Activated CD8-positive, alpha-beta T cell treated with anti-CD3 and anti-CD28 coated beads, Interleukin-2, amount 10 ng/mL, durations not matched to agents 7 days and 5 days (primary cell): ENCODE results near the gene TFAP2A. TPM values are rescaled to one million over a fixed set of nuclear protein-coding genes. Genes with fewer than 3 reads are reported as not detected.

Experiments
- ATAC-seq: fragments of 150-1000 bp; cut with Tn5 transposase; one replicate; pipeline ENCODE4 v1.10.0; 2021; ENCODE audit warnings: moderate library complexity
- CTCF ChIA-PET: fragments of 350-600 bp; sonication (Branson Sonifier 250); formaldehyde crosslinking; loops from one replicate; lab custom pipeline; 2021; ENCODE audit warnings: antibody characterized with exemption; lab: Charles Lee
- POLR2A ChIA-PET: fragments of 350-600 bp; sonication (Branson Sonifier 250); formaldehyde crosslinking; loops from one replicate; lab custom pipeline; 2021; ENCODE audit warnings: antibody characterized with exemption; lab: Charles Lee
- DNase-seq: peaks from one replicate; pipeline ENCODE4 v3.0.0-alpha.2; 2020
- H3K27ac Mint-ChIP-seq: one replicate; pipeline ENCODE4 v1.8.0; 2021; ENCODE audit warnings: mild to moderate bottlenecking, mixed read lengths
- H3K27me3 Mint-ChIP-seq: one replicate; pipeline ENCODE4 v1.8.0; 2021; ENCODE audit warnings: low read depth, mixed read lengths
- H3K36me3 Mint-ChIP-seq: one replicate; pipeline ENCODE4 v1.8.0; 2021; ENCODE audit warnings: low read depth, mixed read lengths
- H3K4me1 Mint-ChIP-seq: one replicate; pipeline ENCODE4 v1.8.0; 2021; ENCODE audit warnings: low read depth, mixed read lengths
- H3K4me3 Mint-ChIP-seq: one replicate; pipeline ENCODE4 v1.8.0; 2021; ENCODE audit warnings: mild to moderate bottlenecking, mixed read lengths
- H3K9me3 Mint-ChIP-seq: one replicate; pipeline ENCODE4 v1.8.0; 2022; ENCODE audit warnings: mixed read lengths; ENCODE audit not compliant: insufficient read depth
- total RNA-seq, 2 experiments: library from RNA; stranded (reverse); gene quantifications; one replicate each; pipeline ENCODE4 v1.2.3, GENCODE V29; 2021

The TFAP2A gene
- total RNA-seq, 2 experiments from 2014 or later: not detected

DNA sequence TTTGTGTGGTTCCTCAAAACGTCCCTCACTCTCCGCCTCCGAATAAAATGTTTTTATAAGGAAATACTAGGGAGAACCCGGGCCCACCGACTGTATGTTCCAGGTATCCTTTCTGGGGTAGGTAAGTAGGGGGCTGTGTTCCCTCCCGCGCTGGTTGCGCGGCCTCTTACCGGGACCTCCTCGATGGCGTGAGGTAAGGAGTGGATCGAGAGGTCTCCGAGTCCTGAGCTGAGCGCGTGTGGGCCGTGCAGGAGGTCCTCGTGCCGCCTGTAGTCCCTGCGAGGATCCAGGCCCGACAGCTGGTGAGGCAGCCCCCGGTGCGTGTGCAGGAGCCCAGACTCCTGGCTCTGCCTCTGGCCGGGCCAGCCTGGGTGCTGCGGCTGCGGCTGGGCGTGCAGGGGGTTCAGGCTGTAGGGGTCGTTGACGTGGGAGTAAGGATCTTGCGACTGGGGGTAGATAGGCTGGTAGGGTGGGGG, 5.1 kb downstream of the TFAP2A start:
- Mint-ChIP-seq H3K27ac (peak overlapping the region; percentile 55), H3K27me3 (peaks cover 82% of the 10 kb centered on the region), H3K36me3 (peaks cover 40% of the 10 kb centered on the region), H3K9me3 (peaks cover 7% of the 10 kb centered on the region), H3K4me1 (peaks cover 33% of the 10 kb centered on the region), H3K4me3 (no peak overlapping the region)
- no peak for ATAC-seq
- ChIA-PET CTCF (no interaction called here), POLR2A (no interaction called here)
- DNase-seq: no peak

DNA sequence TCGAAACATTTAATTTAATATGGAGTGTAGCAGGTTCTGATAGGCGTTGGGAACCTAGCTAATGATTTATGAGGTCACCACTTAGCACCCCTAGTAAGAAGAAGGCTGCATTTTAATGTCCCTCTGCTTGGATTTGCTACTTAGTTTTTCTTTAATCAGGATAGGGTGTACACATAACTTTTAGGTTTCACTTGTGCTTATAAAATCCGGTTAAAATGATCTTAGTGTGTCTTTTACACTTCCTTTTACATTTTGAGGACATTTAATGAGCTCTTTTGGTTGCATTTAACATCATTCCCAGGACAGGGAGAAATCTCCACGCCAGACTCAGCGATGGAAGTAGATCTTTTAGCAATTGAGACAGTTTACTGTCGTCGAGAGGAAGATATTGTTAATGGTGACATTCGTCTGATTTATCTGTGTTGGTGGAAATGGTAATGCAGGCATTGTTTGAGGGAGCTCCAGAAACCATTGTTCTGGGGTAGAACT, 5.6 kb downstream of the TFAP2A start:
- DNase-seq (no peak), ATAC-seq (no peak)
- Mint-ChIP-seq H3K27me3 (peaks cover 79% of the 10 kb centered on the region), H3K36me3 (peaks cover 41% of the 10 kb centered on the region), H3K27ac (no peak overlapping the region), H3K9me3 (peaks cover 7% of the 10 kb centered on the region), H3K4me1 (peaks cover 35% of the 10 kb centered on the region), H3K4me3 (no peak overlapping the region)
- POLR2A ChIA-PET: no interaction called here
- CTCF ChIA-PET: no interaction called here

DNA sequence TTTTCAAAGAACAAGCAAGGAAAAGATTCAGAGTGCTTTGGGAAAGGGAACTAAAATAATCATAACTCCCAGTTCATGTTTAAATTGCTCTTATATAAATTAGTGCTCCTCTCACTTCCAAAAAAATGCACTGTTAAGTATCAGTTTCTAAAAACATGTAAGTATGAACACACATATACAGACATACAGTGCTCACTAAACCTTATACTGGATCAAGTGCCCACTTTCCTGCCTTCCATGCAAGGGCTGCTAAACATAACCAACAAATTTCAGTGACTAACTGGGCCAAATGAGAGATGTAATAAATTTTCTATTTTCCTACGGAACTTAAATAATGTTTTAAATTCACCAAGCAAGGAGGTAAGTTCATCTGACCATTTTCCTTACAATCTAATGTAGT, 6.4 kb downstream of the TFAP2A start:
- ChIA-PET CTCF (no interaction called here), POLR2A (no interaction called here)
- Mint-ChIP-seq H3K27me3 (peaks cover 74% of the 10 kb centered on the region), H3K27ac (no peak overlapping the region), H3K36me3 (peaks cover 37% of the 10 kb centered on the region), H3K9me3 (peaks cover 7% of the 10 kb centered on the region), H3K4me1 (peaks cover 31% of the 10 kb centered on the region), H3K4me3 (no peak overlapping the region)
- no peak for ATAC-seq
- DNase-seq: no peak

DNA sequence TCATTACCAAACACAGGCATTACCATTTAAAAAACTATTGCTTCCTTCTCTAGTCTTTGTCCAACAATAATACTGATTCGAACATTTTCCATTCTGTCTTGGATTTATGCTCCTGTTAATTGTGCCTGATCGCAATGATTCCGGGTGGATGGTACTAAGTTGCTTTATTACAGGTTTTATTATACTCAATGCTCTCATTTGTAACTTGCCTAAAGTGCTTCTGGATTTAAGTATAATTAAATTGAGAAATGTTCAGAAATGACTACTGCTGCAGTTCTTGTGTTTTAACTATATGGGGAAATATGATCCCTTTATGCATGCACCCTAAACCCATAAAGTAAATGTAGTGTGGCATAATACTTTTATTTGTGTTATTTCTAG, 7.2 kb downstream of the TFAP2A start:
- ATAC-seq (no peak), DNase-seq (no peak)
- Mint-ChIP-seq H3K27me3 (peaks cover 70% of the 10 kb centered on the region), H3K36me3 (peaks cover 32% of the 10 kb centered on the region), H3K27ac (no peak overlapping the region), H3K4me3 (no peak overlapping the region), H3K9me3 (peaks cover 7% of the 10 kb centered on the region), H3K4me1 (peaks cover 29% of the 10 kb centered on the region)
- ChIA-PET POLR2A (no interaction called here), CTCF (no interaction called here)

DNA sequence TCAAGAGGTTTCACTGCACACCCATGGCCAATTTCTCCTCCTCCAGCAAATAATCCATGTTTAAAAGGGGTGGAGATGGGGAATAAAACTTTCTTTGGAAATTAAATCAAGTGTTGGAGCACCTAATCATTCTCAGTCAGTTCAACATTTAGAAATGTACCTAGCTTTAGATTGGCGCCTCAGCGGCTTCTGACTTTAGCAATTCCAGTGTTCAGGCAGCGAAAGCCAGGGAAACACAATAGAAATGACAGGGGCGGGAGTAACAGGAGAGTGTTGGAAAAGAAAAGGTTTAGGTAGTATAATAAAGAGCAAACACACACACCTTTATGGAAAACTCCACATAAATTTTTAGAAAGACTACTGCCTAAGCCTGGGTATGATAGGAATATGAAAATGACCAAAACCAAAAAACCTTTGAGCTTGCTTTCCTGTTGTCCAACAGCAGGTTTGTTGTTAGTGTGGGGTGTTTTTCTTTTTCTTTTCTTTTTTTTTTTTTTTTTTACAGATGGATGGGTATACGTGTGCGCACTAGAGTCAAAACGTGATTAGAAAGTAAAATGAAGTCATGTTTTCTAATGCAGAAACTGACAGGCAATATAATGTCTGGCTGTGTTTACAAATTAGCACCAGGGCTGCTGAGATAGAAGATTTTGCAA, 7.7 kb downstream of the TFAP2A start:
- ATAC-seq (no peak), DNase-seq (no peak)
- Mint-ChIP-seq H3K4me3 (no peak overlapping the region), H3K9me3 (peaks cover 7% of the 10 kb centered on the region), H3K27ac (no peak overlapping the region), H3K36me3 (peaks cover 32% of the 10 kb centered on the region), H3K27me3 (peaks cover 74% of the 10 kb centered on the region), H3K4me1 (peaks cover 28% of the 10 kb centered on the region)
- CTCF ChIA-PET: interaction anchor here (0.9 to 1.2 kb wide), 2 partner anchors 9 to 17 kb away, joined by 3 to 4 read pairs; no protein-coding TSS in a partner anchor
- POLR2A ChIA-PET: no interaction called here

DNA sequence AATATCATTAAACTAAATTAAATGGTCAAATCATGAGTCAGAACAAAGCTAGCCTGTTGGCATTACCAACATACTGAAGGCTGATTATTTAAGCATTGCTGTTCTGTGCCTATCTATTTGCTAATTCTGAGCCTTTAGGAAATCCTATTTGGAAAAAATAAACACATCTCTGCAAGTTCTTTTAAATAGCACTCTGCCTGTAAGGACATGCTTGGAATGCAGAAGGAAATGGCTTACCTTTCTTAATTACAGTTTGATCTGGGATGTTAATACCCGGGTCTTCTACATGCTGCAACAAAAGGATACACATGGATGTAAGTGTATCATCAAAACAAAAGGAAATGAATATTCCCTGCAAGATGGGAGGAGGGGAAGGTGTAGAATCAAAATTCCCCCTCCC, 8.3 kb downstream of the TFAP2A start:
- Mint-ChIP-seq H3K9me3 (peaks cover 11% of the 10 kb centered on the region), H3K36me3 (peaks cover 26% of the 10 kb centered on the region), H3K27me3 (peaks cover 74% of the 10 kb centered on the region), H3K27ac (no peak overlapping the region), H3K4me1 (peaks cover 23% of the 10 kb centered on the region), H3K4me3 (no peak overlapping the region)
- POLR2A ChIA-PET: no interaction called here
- no peak for ATAC-seq
- CTCF ChIA-PET: interaction anchor here (0.9 to 1.2 kb wide), 2 partner anchors 9 to 18 kb away, joined by 3 to 4 read pairs; no protein-coding TSS in a partner anchor
- no peak for DNase-seq

DNA sequence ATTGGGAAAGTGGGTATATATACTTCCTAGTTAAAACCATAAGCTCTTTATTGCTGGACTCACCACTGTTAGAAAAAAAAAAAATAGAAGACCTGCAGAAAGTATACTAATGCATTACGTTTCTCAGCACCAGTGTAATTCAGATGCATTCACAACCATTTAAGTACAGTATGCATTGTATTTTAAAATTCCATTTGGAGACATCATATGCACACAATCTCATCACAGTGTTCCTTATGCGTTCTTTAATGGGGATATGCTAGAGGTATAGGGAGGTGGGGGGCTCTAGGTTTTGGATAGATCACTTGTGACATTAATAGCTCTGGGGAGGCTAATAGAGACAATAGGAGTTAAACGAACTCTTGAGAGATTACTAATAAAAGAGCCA, 9.4 kb downstream of the TFAP2A start:
- POLR2A ChIA-PET: interaction anchor here (0.5 kb wide), 1 partner anchor 1180 kb away, joined by 3 read pairs; no protein-coding TSS in a partner anchor
- no peak for ATAC-seq
- Mint-ChIP-seq H3K27ac (no peak overlapping the region), H3K9me3 (peaks cover 12% of the 10 kb centered on the region), H3K4me1 (peaks cover 16% of the 10 kb centered on the region), H3K36me3 (peaks cover 22% of the 10 kb centered on the region), H3K4me3 (no peak overlapping the region), H3K27me3 (peaks cover 73% of the 10 kb centered on the region)
- CTCF ChIA-PET: interaction anchor here (0.6 kb wide), 1 partner anchor 9 kb away, joined by 3 read pairs; the partner anchor contains the start of gene TFAP2A
- DNase-seq: no peak

DNA sequence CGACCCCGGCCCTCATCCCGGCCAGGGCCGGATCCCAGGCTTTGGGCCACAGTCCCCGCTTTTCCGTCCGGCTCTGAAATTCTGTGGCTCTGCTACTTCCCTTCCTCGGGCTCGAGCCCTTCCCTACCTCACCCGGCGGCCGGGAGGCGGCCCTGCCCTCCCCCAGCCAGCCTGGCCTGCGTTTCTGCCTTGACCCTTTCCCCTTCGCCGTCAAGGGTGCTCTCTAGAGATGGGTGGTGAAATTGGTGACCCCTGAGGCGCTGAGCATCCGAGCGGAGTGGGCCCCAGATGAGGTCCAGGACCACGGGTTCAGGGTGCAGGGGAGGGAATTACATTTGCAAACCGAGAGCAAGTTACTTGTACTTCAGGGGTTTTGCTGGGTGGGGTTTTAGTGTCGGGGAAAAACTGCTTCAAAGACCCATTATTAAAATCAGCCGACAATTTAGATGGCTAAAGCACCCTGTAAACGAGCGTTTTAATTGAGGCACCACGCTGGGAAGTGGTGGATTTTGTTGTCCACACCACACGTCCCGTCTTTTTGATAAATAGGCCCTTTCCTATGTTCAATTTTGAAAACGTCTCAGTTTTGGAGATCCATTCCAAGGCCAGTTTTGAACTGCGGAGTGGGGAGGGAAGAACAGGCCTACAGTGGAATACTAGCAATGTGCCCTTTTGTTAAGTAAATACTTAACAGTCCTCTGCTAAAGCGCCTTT, 9.9 kb downstream of the TFAP2A start:
- Mint-ChIP-seq H3K27ac (peak overlapping the region; percentile 20), H3K36me3 (peaks cover 17% of the 10 kb centered on the region), H3K4me1 (peaks cover 13% of the 10 kb centered on the region), H3K27me3 (peaks cover 71% of the 10 kb centered on the region), H3K9me3 (peaks cover 12% of the 10 kb centered on the region), H3K4me3 (peak overlapping the region; percentile 74)
- ATAC-seq (peak; percentile 1), DNase-seq (no peak)
- ChIA-PET POLR2A (no interaction called here), CTCF (interaction anchor here (0.6 to 1.2 kb wide), 3 partner anchors 8 to 23 kb away, joined by 3 read pairs; partner anchors contain the start of gene TFAP2A)

DNA sequence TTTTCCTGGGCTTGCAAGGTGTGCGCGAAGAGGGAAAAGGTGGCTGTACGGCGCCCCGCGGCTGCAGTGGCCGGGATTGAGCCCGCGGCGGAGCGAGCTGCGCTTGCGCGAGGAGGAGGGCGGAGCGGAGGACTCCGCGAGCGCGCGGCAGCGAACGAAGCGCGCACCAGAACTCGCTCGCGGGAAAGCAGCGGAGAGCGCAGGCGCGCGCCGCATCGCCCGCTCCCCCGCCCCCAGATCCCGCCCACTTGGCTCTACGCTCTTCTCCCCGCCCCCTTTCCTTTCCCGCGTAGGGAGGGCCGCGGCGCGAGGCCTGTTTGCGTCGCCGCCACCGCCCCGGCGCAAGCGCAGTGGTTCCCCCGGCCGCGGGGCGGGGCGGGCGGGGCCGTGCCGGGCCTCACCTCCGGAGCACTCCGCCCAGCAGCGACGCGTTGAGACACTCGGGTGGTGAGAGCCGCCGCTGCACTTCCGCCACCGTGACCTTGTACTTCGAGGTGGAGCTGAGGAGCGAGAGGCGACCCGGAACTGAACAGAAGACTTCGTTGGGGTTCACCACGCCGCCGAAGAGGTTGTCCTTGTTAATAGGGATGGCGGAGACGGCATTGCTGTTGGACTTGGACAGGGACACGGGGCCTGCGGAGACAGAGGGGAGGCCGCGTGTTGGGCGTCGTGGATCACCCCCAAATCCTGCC, 10.6 kb downstream of the TFAP2A start:
- H3K27me3 Mint-ChIP-seq: peaks cover 68% of the 10 kb centered on the region
- H3K9me3 Mint-ChIP-seq: peaks cover 12% of the 10 kb centered on the region
- ChIA-PET CTCF (interaction anchor here (0.7 to 1.2 kb wide), 3 partner anchors 9 to 169 kb away, joined by 3 read pairs; no protein-coding TSS in a partner anchor), POLR2A (interaction anchor here (0.5 kb wide), 1 partner anchor 11 kb away, joined by 4 read pairs; the partner anchor contains the start of gene TFAP2A)
- peak overlapping the region; percentile 94 for H3K27ac Mint-ChIP-seq
- H3K4me1 Mint-ChIP-seq: peaks cover 13% of the 10 kb centered on the region
- H3K36me3 Mint-ChIP-seq: peaks cover 14% of the 10 kb centered on the region
- ATAC-seq (peak; percentile 97), DNase-seq (peak; percentile 93)
- H3K4me3 Mint-ChIP-seq: peak overlapping the region; percentile 74

DNA sequence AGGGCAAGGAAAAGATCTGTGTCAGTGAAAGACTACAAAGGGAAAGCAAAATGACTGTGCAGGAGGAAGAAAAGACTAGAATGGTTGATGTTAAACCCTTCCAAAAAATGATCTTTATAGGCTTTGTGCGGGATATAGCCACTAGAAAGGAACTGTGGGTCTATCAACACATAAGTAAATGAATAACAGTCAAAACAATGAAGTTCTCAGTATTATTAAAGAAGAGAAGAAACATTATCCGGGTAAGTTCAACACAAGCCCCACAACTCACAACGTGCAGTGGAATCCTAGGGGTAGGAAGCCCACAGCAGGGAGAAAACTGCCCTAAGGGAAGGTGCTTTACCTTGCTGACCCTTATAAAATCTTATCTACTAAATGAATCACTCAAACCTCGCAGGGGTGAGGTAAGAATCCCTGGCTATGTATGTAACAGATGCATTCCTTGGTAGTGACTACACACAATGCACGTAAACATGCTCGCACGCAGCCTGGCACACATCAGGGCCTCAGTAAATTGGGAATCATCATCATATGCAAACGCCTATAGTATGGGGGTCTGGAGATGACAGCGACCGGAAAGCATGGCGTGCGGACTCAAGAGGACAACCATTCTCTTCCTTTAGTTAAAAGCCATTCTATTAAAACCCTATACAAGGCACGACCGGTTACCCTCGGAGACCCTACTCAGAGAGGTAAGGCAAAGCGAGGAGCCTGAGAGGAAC, 11.3 kb downstream of the TFAP2A start:
- Mint-ChIP-seq H3K27me3 (peaks cover 69% of the 10 kb centered on the region), H3K4me3 (peak overlapping the region; percentile 68), H3K4me1 (peaks cover 13% of the 10 kb centered on the region), H3K27ac (peak overlapping the region; percentile 77), H3K36me3 (peaks cover 13% of the 10 kb centered on the region), H3K9me3 (peaks cover 12% of the 10 kb centered on the region)
- DNase-seq (no peak), ATAC-seq (no peak)
- CTCF ChIA-PET: interaction anchor here (0.7 to 1.2 kb wide), 3 partner anchors 24 to 374 kb away, joined by 3 to 4 read pairs (median 3); no protein-coding TSS in a partner anchor
- POLR2A ChIA-PET: interaction anchor here (0.5 kb wide), 1 partner anchor 11 kb away, joined by 4 read pairs; the partner anchor contains the start of gene TFAP2A
